ENCODE data around the gene SLC25A6.
"Not testable (repeated sequence)": the region's sequence is repeated elsewhere in the genome, so short reads cannot be mapped to it uniquely, and the experiment has no call there.

The SLC25A6 gene

GRCh38 chrX:1390621-1391369 is 1.1 kb downstream of the SLC25A6 start:
- no peak for DNase-seq (ENCODE audit: low read depth, low spot score)

- no peak for DNase-seq (ENCODE audit: low read depth, low spot score)
Observed at GRCh38 chrX:1389993-1390285, 2.0 kb downstream of the SLC25A6 start.

GRCh38 chrX:1389181-1389992 is 2.5 kb downstream of the SLC25A6 start:
- peak; percentile 3 for DNase-seq (ENCODE audit: low read depth, low spot score)

GRCh38 chrX:1388651-1389050 is 3.3 kb downstream of the SLC25A6 start:
- DNase-seq (ENCODE audit: low read depth, low spot score): peak; percentile 0

GRCh38 chrX:1387141-1387776 is 4.7 kb downstream of the SLC25A6 start:
- DNase-seq (ENCODE audit: low read depth, low spot score): peak; percentile 6

- peak; percentile 5 for DNase-seq (ENCODE audit: low read depth, low spot score)
Observed at GRCh38 chrX:1386338-1387127, 5.4 kb downstream of the SLC25A6 start.

GRCh38 chrX:1385253-1386223 is 6.4 kb downstream of the SLC25A6 start:
- DNase-seq (ENCODE audit: low read depth, low spot score): peak; percentile 15

- DNase-seq (ENCODE audit: low read depth, low spot score): no peak
Observed at GRCh38 chrX:1384658-1385252, 7.2 kb downstream of the SLC25A6 start.

GRCh38 chrX:1380672-1381233 is 11.2 kb downstream of the SLC25A6 start:
- DNase-seq (ENCODE audit: low read depth, low spot score): peak; percentile 49

GRCh38 chrX:1378306-1378759 is 13.6 kb downstream of the SLC25A6 start:
- peak; percentile 14 for DNase-seq (ENCODE audit: low read depth, low spot score)

- no peak for DNase-seq (ENCODE audit: low read depth, low spot score)
Observed at GRCh38 chrX:1368385-1368698, 23.6 kb downstream of the SLC25A6 start.

- not testable (repeated sequence) for DNase-seq (ENCODE audit: low read depth, low spot score)
Observed at GRCh38 chrX:1366363-1366762, 25.6 kb downstream of the SLC25A6 start.

GRCh38 chrX:1361910-1362309 is 30.0 kb downstream of the SLC25A6 start:
- no peak for DNase-seq (ENCODE audit: low read depth, low spot score)

- no peak for DNase-seq (ENCODE audit: low read depth, low spot score)
Observed at GRCh38 chrX:1361275-1361674, 30.6 kb downstream of the SLC25A6 start.

- DNase-seq (ENCODE audit: low read depth, low spot score): no peak
Observed at GRCh38 chrX:1360171-1360570, 31.7 kb downstream of the SLC25A6 start.

GRCh38 chrX:1359477-1359873 is 32.4 kb downstream of the SLC25A6 start:
- DNase-seq (ENCODE audit: low read depth, low spot score): no peak

GRCh38 chrX:1358793-1359476 is 33.0 kb downstream of the SLC25A6 start:
- peak; percentile 55 for DNase-seq (ENCODE audit: low read depth, low spot score)

- DNase-seq (ENCODE audit: low read depth, low spot score): no peak
Observed at GRCh38 chrX:1357993-1358392, 33.9 kb downstream of the SLC25A6 start.

Measured in ELF-1 (cell line).